ENCODE data around the gene RASAL2.

DNA sequence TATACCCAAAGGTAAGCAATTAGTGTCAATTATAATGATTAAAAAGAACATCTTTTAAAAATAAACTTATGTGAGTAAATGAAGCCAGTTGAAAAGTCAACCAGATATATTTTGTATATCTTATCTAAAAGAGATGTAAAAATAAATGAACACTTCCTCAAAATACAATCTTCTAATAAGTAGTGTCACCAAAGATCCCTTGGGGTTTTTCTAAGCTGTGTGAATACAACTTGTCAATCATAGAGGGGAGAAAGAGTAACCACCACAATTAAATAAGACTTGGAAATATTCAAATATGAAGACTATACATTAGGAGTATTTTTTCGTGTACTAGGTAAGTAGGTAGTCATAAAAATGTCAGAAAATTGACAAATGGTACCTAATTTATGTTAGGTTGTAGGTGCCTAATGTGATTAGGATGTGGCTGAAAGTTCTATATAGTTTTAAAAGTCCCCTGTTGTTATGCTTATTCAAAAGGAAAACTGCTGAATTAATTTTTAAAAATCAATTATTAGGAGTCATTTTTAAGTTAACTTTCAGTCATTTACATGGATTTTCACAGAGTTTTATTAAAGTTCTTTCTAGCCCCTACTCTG lies 72.6 kb downstream of the RASAL2 start:
- TF ChIP-seq, protein P1, sequence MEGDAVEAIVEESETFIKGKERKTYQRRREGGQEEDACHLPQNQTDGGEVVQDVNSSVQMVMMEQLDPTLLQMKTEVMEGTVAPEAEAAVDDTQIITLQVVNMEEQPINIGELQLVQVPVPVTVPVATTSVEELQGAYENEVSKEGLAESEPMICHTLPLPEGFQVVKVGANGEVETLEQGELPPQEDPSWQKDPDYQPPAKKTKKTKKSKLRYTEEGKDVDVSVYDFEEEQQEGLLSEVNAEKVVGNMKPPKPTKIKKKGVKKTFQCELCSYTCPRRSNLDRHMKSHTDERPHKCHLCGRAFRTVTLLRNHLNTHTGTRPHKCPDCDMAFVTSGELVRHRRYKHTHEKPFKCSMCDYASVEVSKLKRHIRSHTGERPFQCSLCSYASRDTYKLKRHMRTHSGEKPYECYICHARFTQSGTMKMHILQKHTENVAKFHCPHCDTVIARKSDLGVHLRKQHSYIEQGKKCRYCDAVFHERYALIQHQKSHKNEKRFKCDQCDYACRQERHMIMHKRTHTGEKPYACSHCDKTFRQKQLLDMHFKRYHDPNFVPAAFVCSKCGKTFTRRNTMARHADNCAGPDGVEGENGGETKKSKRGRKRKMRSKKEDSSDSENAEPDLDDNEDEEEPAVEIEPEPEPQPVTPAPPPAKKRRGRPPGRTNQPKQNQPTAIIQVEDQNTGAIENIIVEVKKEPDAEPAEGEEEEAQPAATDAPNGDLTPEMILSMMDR (IDR thresholded peaks at IDR 0.05), result no peak
- TF ChIP-seq POLR2A (IDR thresholded peaks at IDR 0.05), result no peak

Measured in adrenal gland (tissue), 5 donors.